Tibial nerve (tissue), 3 donors: ENCODE data around the gene CACTIN.

Experiments used
- EP300 ChIP-seq, 2 donors: sonication (generic); formaldehyde crosslinking; IDR thresholded peaks; one replicate each; pipeline ENCODE4 v1.6.1; 2017; ENCODE audit warnings: antibody characterized with exemption in 2 of 2, mild to moderate bottlenecking in 1 of 2
- POLR2A ChIP-seq, 2 donors: fragments of 450-650 bp; IDR thresholded peaks; one replicate each; pipeline ENCODE4 v1.6.1; 2017; ENCODE audit warnings: antibody characterized with exemption in 2 of 2, mild to moderate bottlenecking in 2 of 2, moderate library complexity in 2 of 2

- no peak for TF ChIP-seq POLR2A (IDR thresholded peaks at IDR 0.05)
- TF ChIP-seq EP300 (IDR thresholded peaks at IDR 0.05) = no peak
These were observed 5.5 kb upstream of the CACTIN start for GRCh38 chr19:3632098-3632497.
